GM12878 (cell line): ENCODE results near the gene PAF1. TPM values are rescaled to one million over a fixed set of nuclear protein-coding genes. Genes with fewer than 3 reads are reported as not detected.

Experiments
- BCL11A ChIP-seq: IDR thresholded peaks from 2 replicates; pipeline ENCODE4 v1.6.1; 2011; ENCODE audit warnings: low read depth, low read length
- BRCA1 ChIP-seq: IDR thresholded peaks from 2 replicates; pipeline ENCODE4 v1.6.1; 2011; ENCODE audit warnings: low read depth, low read length, improper control_type of control experiment
- CREM ChIP-seq: IDR thresholded peaks from 2 replicates; pipeline ENCODE4 v1.6.1; 2014; ENCODE audit warnings: antibody characterized with exemption, low read depth
- E2F8 ChIP-seq: fragments of 450-650 bp; IDR thresholded peaks from 2 replicates; pipeline ENCODE4 v1.6.1; 2018; ENCODE audit warnings: mild to moderate bottlenecking, low read depth, moderate library complexity; ENCODE audit not compliant: partially characterized antibody
- ESRRA ChIP-seq: IDR thresholded peaks from 2 replicates; pipeline ENCODE4 v1.6.1; 2012; ENCODE audit warnings: mild to moderate bottlenecking, low read length, improper control_type of control experiment
- HCFC1 ChIP-seq: fragments of 150-350 bp; IDR thresholded peaks from 2 replicates; pipeline ENCODE4 v1.6.1; 2014; ENCODE audit warnings: low read length
- HDAC2 ChIP-seq: fragments of 200-600 bp; sonication (generic); IDR thresholded peaks from 2 replicates; pipeline ENCODE4 v1.6.1; 2017
- JUND ChIP-seq: IDR thresholded peaks from 2 replicates; pipeline ENCODE4 v1.6.1; 2012; ENCODE audit warnings: low read depth, mild to moderate bottlenecking, low read length, improper control_type of control experiment, moderate library complexity
- LARP7 ChIP-seq: fragments of 450-650 bp; IDR thresholded peaks from 2 replicates; pipeline ENCODE4 v1.6.1; 2017; ENCODE audit warnings: mild to moderate bottlenecking
- NBN ChIP-seq: fragments of 450-650 bp; IDR thresholded peaks from 2 replicates; pipeline ENCODE4 v1.6.1; 2016
- NFYA ChIP-seq: IDR thresholded peaks from 2 replicates; pipeline ENCODE4 v1.6.1; 2011; ENCODE audit warnings: low read depth, mild to moderate bottlenecking, low read length, improper control_type of control experiment, borderline replicate concordance
- NR2C1 ChIP-seq: fragments of 450-650 bp; IDR thresholded peaks from 2 replicates; pipeline ENCODE4 v1.6.1; 2017; ENCODE audit warnings: antibody characterized with exemption, mild to moderate bottlenecking, moderate library complexity
- NR2C2 ChIP-seq: IDR thresholded peaks from 2 replicates; pipeline ENCODE4 v1.6.1; 2011; ENCODE audit warnings: borderline replicate concordance, low read depth; ENCODE audit not compliant: control insufficient read depth, insufficient read length
- NRF1 ChIP-seq: conservative IDR thresholded peaks from 2 replicates; pipeline ENCODE4 v1.6.1; 2011; ENCODE audit warnings: mild to moderate bottlenecking, low read depth, low read length, improper control_type of control experiment
- RAD51 ChIP-seq: fragments of 450-650 bp; IDR thresholded peaks from 2 replicates; pipeline ENCODE4 v1.6.1; 2016; ENCODE audit warnings: moderate library complexity, mild to moderate bottlenecking, inconsistent platforms
- RCOR1 ChIP-seq: conservative IDR thresholded peaks from 2 replicates; pipeline ENCODE4 v1.6.1; 2012; ENCODE audit warnings: low read depth, low read length, improper control_type of control experiment
- RELA ChIP-seq: fragments of 450-650 bp; IDR thresholded peaks from 2 replicates; pipeline ENCODE4 v1.8.0; 2014; ENCODE audit warnings: borderline replicate concordance; ENCODE audit not compliant: partially characterized antibody
- RUNX3 ChIP-seq: IDR thresholded peaks from 2 replicates; pipeline ENCODE4 v1.6.1; 2012; ENCODE audit warnings: low read length, inconsistent platforms
- SIN3A ChIP-seq: IDR thresholded peaks from 2 replicates; pipeline ENCODE4 v1.6.1; 2012; ENCODE audit warnings: low read depth, low read length, improper control_type of control experiment
- SP1 ChIP-seq: IDR thresholded peaks from one replicate; pipeline ENCODE4 v1.6.1; 2011; ENCODE audit warnings: low read depth, low read length
- ZBTB4 ChIP-seq: fragments of 450-650 bp; formaldehyde crosslinking; IDR thresholded peaks from 2 replicates; pipeline ENCODE4 v1.4.0; 2022; ENCODE audit warnings: mild to moderate bottlenecking, moderate library complexity
- ZSCAN29 ChIP-seq: fragments of 450-650 bp; IDR thresholded peaks from 2 replicates; pipeline ENCODE4 v1.6.1; 2017; ENCODE audit warnings: mild to moderate bottlenecking, moderate library complexity
- ZZZ3 ChIP-seq: IDR thresholded peaks from 2 replicates; pipeline ENCODE4 v1.6.1; 2011; ENCODE audit warnings: low read depth; ENCODE audit not compliant: control insufficient read depth, insufficient read length
- polyA plus RNA-seq, 11 experiments: library from polyadenylated mRNA; depleted of rRNA in 4 of 11; unstranded in 6 of 11; stranded (reverse) in 5 of 11; fragments of >200 nt; fragmentation: Nextera tagmentation in 4 of 11; fragmentation: Illumina TruSeq in 1 of 11; extraction: Ambion mirVana in 4 of 11; extraction: Trizol in 1 of 11; gene quantifications; 1 replicate in 1 of 11; 2 replicates in 10 of 11; pipeline versions ENCODE4 v1.2.1 to v1.2.3, GENCODE V29; 2011 to 2016; ENCODE audit warnings: inconsistent platforms in 2 of 11, missing spikeins in 2 of 11, low read depth in 1 of 11
- total RNA-seq, 4 experiments: library from RNA; depleted of rRNA in 3 of 4; stranded (reverse); fragments of >200 nt in 3 of 4; fragmentation: Illumina TruSeq in 1 of 4; extraction: Trizol in 1 of 4; gene quantifications; 2 replicates each; pipeline versions ENCODE4 v1.2.1 to v1.2.3, GENCODE V29; 2013 to 2021

PAF1 gene
- total and polyA plus RNA-seq, 10 of the 15 experiments (the other 5 are each of a cell fraction or from before 2014, with no cell fraction given): 1.7 to 45.8 (median 39.6) TPM

GRCh38 chr19:39341719-39342604 lies 48.9 kb downstream of the PAF1 start, which contains the start of gene SAMD4B (continued):
- TF ChIP-seq E2F8 (peak; percentile 37), NFYA (no peak), BRCA1 (no peak), LARP7 (peak; percentile 80; the same call in 1 of the 2 replicates), ZZZ3 (no peak), RCOR1 (peak; percentile 81; the same call in 1 of the 2 replicates), ZBTB4 (CRISPR knock-in tag) (no peak), CREM (peak; percentile 55), SP1 (peak; percentile 87), RELA (peak; percentile 23), ZSCAN29 (no peak), SIN3A (no peak), BCL11A (no peak), RUNX3 (peak; percentile 66), NR2C1 (peak; percentile 36), JUND (no peak), NR2C2 (no peak), NRF1 (no peak), HCFC1 (peak; percentile 73), ESRRA (0 out of 2 replicates have a peak, but pooled peaks have one; percentile 42), RAD51 (no peak), NBN (peak; percentile 84), HDAC2 (no peak)
